Myocyte (in vitro differentiated cells): ENCODE measurements around the gene SDHAF3. TPM values are rescaled to one million over a fixed set of nuclear protein-coding genes. Genes with fewer than 3 reads are reported as not detected.

Source experiments
- DNase-seq: peaks from one replicate; pipeline ENCODE4 v3.0.0-alpha.2; 2012; ENCODE audit warnings: low read depth
- total RNA-seq: library from RNA; depleted of rRNA; stranded (reverse); fragments of >200 nt; gene quantifications from 2 replicates; pipeline ENCODE4 v1.2.3, GENCODE V29; 2014

Gene SDHAF3
- total RNA-seq, 1 donor from 2014 or later = 26.7 TPM

DNA sequence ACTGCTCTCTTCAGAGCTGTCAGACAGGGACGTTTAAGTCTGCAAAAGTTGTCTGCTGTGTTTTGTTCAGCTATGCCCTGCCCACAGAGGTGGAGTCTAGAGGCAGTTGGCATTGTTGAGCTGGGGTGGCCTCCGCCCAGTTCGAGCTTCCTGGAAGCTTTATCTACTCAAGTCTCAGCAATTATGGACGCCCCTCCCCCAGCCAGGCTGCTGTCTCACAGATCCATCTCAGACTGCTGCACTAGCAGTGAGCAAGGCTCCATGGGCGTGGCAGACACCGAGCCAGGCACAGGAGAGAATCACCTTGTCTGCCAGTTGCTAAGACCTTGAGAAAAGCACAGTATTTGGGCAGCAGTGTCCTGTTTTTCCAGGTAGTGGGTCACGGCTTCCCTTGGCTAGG is 98.1 kb downstream of the SDHAF3 start:
- DNase-seq = no peak

DNA sequence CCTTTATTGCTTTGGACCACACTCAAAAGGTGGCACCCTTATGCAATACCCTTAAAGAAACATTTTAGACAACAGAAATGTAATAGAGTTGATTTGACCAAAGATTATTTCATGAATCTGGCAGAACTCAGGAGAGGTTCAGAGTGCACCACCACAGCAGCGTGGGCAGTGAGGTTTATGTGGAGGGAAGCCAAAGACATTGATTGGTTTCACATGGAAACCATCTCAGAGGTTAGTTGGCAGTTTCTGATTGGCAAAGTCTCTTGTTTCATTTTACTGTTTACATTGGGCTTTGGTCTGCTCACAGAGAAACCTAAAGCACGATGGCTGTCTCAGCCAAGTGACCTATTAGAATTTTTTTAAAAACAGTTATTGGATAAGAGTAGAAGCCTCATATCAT is 101.3 kb downstream of the SDHAF3 start:
- DNase-seq = no peak

DNA sequence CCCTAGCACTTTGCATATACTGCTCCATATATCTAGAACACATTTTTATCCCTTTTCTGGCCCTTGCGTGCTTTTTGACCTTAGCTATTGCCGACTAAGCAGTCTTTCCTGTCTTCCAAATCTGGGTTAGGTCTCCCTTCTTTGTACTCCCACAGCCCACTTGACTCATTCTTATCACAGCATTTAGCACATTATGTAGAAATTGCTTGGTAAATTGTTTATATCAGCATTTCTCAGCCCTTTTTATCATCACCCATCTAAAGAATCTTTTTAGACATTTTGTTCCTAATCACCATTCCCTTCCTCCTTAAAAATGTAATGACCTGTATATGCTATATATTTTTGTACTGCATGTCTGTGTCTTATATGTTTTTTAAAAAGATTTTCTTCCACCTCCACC is 101.7 kb downstream of the SDHAF3 start:
- no peak for DNase-seq

DNA sequence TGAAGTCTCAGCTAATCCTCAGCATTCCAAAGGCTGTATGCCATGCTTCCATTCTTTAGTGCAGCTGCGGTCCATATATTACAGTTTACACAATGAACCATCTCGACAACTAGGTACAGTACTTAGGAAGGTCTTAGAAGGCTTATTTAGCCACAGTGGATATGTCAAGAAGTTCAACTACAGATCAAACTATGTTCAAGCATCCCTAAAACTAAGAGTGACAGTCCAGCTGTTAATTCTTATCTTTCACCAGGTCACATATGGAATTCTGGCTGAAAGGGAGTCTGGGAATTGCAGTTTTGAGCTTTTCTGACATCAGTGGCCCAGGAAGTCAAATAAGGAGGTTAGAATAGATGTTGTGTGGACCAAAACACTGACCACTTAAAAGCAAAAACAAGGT is 106.8 kb downstream of the SDHAF3 start:
- no peak for DNase-seq

DNA sequence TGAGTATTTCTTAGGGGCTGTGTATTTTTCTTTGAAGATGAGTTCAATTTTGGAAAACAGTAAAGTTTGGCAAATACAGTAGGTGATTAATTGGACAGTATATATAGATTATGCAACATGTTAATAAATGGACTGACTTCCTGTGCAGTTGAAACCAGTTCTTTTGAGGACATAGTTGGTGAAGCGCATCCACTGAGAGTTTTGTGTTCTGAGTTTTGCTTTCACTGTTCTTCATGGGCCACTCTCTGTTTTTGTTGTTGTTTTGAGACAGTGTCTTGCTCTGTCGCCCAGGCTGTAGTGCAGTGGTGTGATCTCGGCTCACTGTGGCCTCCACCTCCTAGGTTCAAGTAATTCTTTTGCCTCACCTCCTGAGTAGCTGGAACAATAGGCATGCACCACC is 109.0 kb downstream of the SDHAF3 start:
- no peak for DNase-seq

Other genes starting within 250 kb of the SDHAF3 start
- gene DLX6, start 112.1 kb upstream of the SDHAF3 start, total RNA-seq = 0.27 TPM in 1 of 2 replicates, not detected in the other
- gene DLX5, start 92.9 kb upstream of the SDHAF3 start, total RNA-seq = not detected in 2 replicates